K562 (cell line): ENCODE measurements around the gene ARHGEF6. TPM values are rescaled to one million over a fixed set of nuclear protein-coding genes. Genes with fewer than 3 reads are reported as not detected.

Experiments
- ATAC-seq: fragments of 200-7000 bp; cut with Tn5 transposase; 3 replicates; pipeline ENCODE4 v1.9.1; 2020; ENCODE audit warnings: moderate library complexity
- BruUV-seq: library from RNA; stranded (reverse); fragments of 400-500 nt; replicated peaks from 2 replicates; lab custom pipeline; 2021; lab: Mats Ljungman, UMichigan
- CTCF ChIA-PET: fragments of 300-600 bp; formaldehyde crosslinking; extraction: SDS; loops from one replicate; lab custom pipeline; 2021; ENCODE audit warnings: low intra/inter-chr PET ratio; lab: Yijun Ruan, JAX
- POLR2A ChIA-PET: fragments of 300-600, 350-650 bp; sonication (Branson Sonifier 250); formaldehyde crosslinking; extraction: SDS; loops from one replicate; lab custom pipeline; 2021; ENCODE audit warnings: antibody characterized with exemption, inconsistent platforms; lab: Yijun Ruan, JAX
- DNase-seq, 4 experiments: peaks; one replicate each; pipeline versions ENCODE4 v3.0.0 to v3.0.0-alpha.2; 2011 to 2018; ENCODE audit warnings: low spot score in 3 of 4, mixed read lengths in 3 of 4; ENCODE audit errors: extremely low read depth in 1 of 4
- FAIRE-seq: peaks from 2 replicates; lab custom pipeline; 2011; peaks lifted over from hg19 to GRCh38; lab: Jason Lieb, UNC
- H2AFZ ChIP-seq: 2 replicates; pipeline ENCODE4 v1.6.0; 2011; ENCODE audit warnings: low read depth, low read length, control low read depth, inconsistent platforms
- H3K27ac ChIP-seq: fragments of 200-600 bp; 3 replicates; pipeline ENCODE4 v1.8.0; 2011; ENCODE audit warnings: low read depth, mild to moderate bottlenecking, control low read depth, inconsistent platforms, low read length, moderate library complexity, mixed read lengths; ENCODE audit errors: extremely low read depth
- H3K27me3 ChIP-seq, 2 experiments: fragments of 300-600 bp in 1 of 2; 2 replicates in 1 of 2; 3 replicates in 1 of 2; pipeline versions ENCODE4 v1.6.0 to v1.8.0; 2011; ENCODE audit warnings: inconsistent platforms in 2 of 2, low read length in 2 of 2, mild to moderate bottlenecking in 1 of 2, mixed read lengths in 1 of 2, moderate library complexity in 1 of 2; ENCODE audit not compliant: control insufficient read depth in 2 of 2, insufficient read depth in 2 of 2
- H3K36me3 ChIP-seq: fragments of 300-600 bp; 3 replicates; pipeline ENCODE4 v1.8.0; 2011; ENCODE audit warnings: mild to moderate bottlenecking, low read length, inconsistent platforms; ENCODE audit not compliant: control insufficient read depth, insufficient read depth
- H3K4me1 ChIP-seq, 2 experiments: fragments of 200-600 bp in 1 of 2; replicated peaks in 1 of 2; 2 replicates in 1 of 2; 3 replicates in 1 of 2; pipeline versions ENCODE4 v1.5.1 to v1.8.0; 2011; ENCODE audit warnings: inconsistent platforms in 2 of 2, low read length in 2 of 2, mild to moderate bottlenecking in 1 of 2, mixed read lengths in 1 of 2, moderate library complexity in 1 of 2; ENCODE audit not compliant: control insufficient read depth in 2 of 2, insufficient read depth in 2 of 2
- H3K4me2 ChIP-seq: 2 replicates; pipeline ENCODE4 v1.6.1; 2011; ENCODE audit warnings: low read length, control low read depth, inconsistent platforms, mixed read lengths; ENCODE audit not compliant: insufficient read depth
- H3K4me3 ChIP-seq: fragments of 200-600 bp; sonication (generic), shearing (Covaris generic); 2 replicates; pipeline ENCODE4 v1.5.1; 2016; ENCODE audit warnings: control low read depth, inconsistent platforms
- H3K79me2 ChIP-seq: fragments of 200-600 bp; 3 replicates; pipeline ENCODE4 v1.8.0; 2011; ENCODE audit warnings: low read length, inconsistent platforms; ENCODE audit not compliant: control insufficient read depth, insufficient read depth
- H3K9ac ChIP-seq, 2 experiments: 2 replicates each; pipeline versions ENCODE4 v1.6.0 to v1.6.1; 2011; ENCODE audit warnings: low read depth in 2 of 2, low read length in 2 of 2, control low read depth in 1 of 2, inconsistent platforms in 1 of 2, mild to moderate bottlenecking in 1 of 2, mixed read lengths in 1 of 2; ENCODE audit not compliant: insufficient read depth in 1 of 2
- H3K9me1 ChIP-seq: one replicate; pipeline ENCODE4 v1.6.0; 2011; ENCODE audit warnings: inconsistent platforms, mild to moderate bottlenecking, low read length, moderate library complexity; ENCODE audit not compliant: control insufficient read depth, insufficient read depth
- H3K9me3 ChIP-seq: replicated peaks from 2 replicates; pipeline ENCODE4 v1.5.1; 2011; ENCODE audit warnings: low read depth, low read length, inconsistent platforms; ENCODE audit not compliant: control insufficient read depth, insufficient read depth
- H4K20me1 ChIP-seq: replicated peaks from 2 replicates; pipeline ENCODE4 v1.6.1; 2011; ENCODE audit warnings: low read length, inconsistent platforms, mixed read lengths; ENCODE audit not compliant: control insufficient read depth, insufficient read depth
- BRCA1 ChIP-seq, 2 experiments: fragments of 450-650 bp in 1 of 2; sonication (generic) in 1 of 2; formaldehyde crosslinking in 1 of 2; IDR thresholded peaks; 2 replicates each; pipeline versions ENCODE4 v1.5.0 to v1.6.1; 2017 to 2020; ENCODE audit warnings: mild to moderate bottlenecking in 1 of 2, missing genetic modification reagents in 1 of 2
- CBX1 ChIP-seq: sonication (generic); IDR thresholded peaks from 2 replicates; pipeline ENCODE4 v1.6.1; 2016; ENCODE audit warnings: antibody characterized with exemption, low read depth, mild to moderate bottlenecking
- EGR1 ChIP-seq: fragments of 450-650 bp; conservative IDR thresholded peaks from 2 replicates; pipeline ENCODE4 v1.6.1; 2017; ENCODE audit warnings: mild to moderate bottlenecking
- MAFF ChIP-seq: IDR thresholded peaks from 2 replicates; pipeline ENCODE4 v1.6.1; 2012; ENCODE audit warnings: low read length, improper control_type of control experiment
- PCBP2 ChIP-seq: fragments of 200-400 bp; formaldehyde crosslinking; IDR thresholded peaks from 2 replicates; pipeline ENCODE4 v1.6.1; 2018; ENCODE audit warnings: low read length, low read depth, mild to moderate bottlenecking, moderate library complexity; ENCODE audit not compliant: poor library complexity, severe bottlenecking
- TCF7L2 ChIP-seq: fragments of 150-350 bp; IDR thresholded peaks from 2 replicates; pipeline ENCODE4 v1.6.1; 2016; ENCODE audit warnings: low read depth, mild to moderate bottlenecking, low read length, moderate library complexity
- WGBS: fragments of 100-300 bp; shearing (Covaris generic); methylation state at CpG from one replicate; pipeline ENCODE4 v1.1.6; 2016; ENCODE audit warnings: low coverage, mixed read lengths; ENCODE audit not compliant: insufficient coverage; ENCODE audit errors: missing lambda C conversion rate; 5-methylcytosine and 5-hydroxymethylcytosine counted together
- in situ Hi-C: fragments of 300-500 bp; cut with MboI; formaldehyde crosslinking; loops from 4 replicates; pipeline ENCODE4 v1.15.0; 2018; ENCODE audit warnings: inconsistent platforms, mixed read lengths
- intact Hi-C: fragments of 100-400 bp; cut with micrococcal nuclease; formaldehyde crosslinking; loops from 2 replicates; pipeline ENCODE4 v1.14.2; 2022
- polyA plus RNA-seq, 8 experiments: library from polyadenylated mRNA; depleted of rRNA in 4 of 8; stranded (reverse) in 5 of 8; unstranded in 3 of 8; fragments of >200 nt; fragmentation: Nextera tagmentation in 2 of 8; fragmentation: Illumina TruSeq in 1 of 8; extraction: Ambion mirVana in 2 of 8; extraction: Trizol in 1 of 8; gene quantifications; 2 replicates each; pipeline versions ENCODE4 v1.2.1 to v1.2.3, GENCODE V29; 2011 to 2014; ENCODE audit warnings: inconsistent platforms in 1 of 8, missing spikeins in 1 of 8
- total RNA-seq, 7 experiments: library from RNA; depleted of rRNA in 6 of 7; stranded (reverse); fragments of >200 nt in 6 of 7; fragmentation: Illumina TruSeq in 2 of 7; extraction: Trizol in 2 of 7; gene quantifications; 2 replicates each; pipeline versions ENCODE4 v1.2.1 to v1.2.3, GENCODE V29; 2011 to 2021; ENCODE audit warnings: low replicate concordance in 1 of 7
- TF ChIP-seq, protein P1 (sequence below): sonication (generic); formaldehyde crosslinking; IDR thresholded peaks from 2 replicates; pipeline ENCODE4 v1.8.1; 2023; ENCODE audit warnings: mild to moderate bottlenecking, missing genetic modification reagents
- TF ChIP-seq, protein P2 (sequence below): fragments of 450-650 bp; IDR thresholded peaks from one replicate; pipeline ENCODE4 v1.6.1; 2018; ENCODE audit warnings: mild to moderate bottlenecking, moderate library complexity; ENCODE audit not compliant: partially characterized antibody
- TF ChIP-seq, protein P3 (sequence below): fragments of 250-450 bp; sonication (Bioruptor Pico); IDR thresholded peaks from 2 replicates; pipeline ENCODE4 v1.5.0; 2020; ENCODE audit warnings: mild to moderate bottlenecking, borderline replicate concordance
- TF ChIP-seq, protein P4 (sequence below): sonication (generic); formaldehyde crosslinking; IDR thresholded peaks from 2 replicates; pipeline ENCODE4 v1.8.1; 2023; ENCODE audit warnings: mild to moderate bottlenecking, missing genetic modification reagents, moderate library complexity

ARHGEF6 gene
- total and polyA plus RNA-seq, 9 of the 15 experiments (the other 6 are each of a cell fraction or from before 2014, with no cell fraction given), result 2.9 to 22.1 (median 13.3) TPM

DNA sequence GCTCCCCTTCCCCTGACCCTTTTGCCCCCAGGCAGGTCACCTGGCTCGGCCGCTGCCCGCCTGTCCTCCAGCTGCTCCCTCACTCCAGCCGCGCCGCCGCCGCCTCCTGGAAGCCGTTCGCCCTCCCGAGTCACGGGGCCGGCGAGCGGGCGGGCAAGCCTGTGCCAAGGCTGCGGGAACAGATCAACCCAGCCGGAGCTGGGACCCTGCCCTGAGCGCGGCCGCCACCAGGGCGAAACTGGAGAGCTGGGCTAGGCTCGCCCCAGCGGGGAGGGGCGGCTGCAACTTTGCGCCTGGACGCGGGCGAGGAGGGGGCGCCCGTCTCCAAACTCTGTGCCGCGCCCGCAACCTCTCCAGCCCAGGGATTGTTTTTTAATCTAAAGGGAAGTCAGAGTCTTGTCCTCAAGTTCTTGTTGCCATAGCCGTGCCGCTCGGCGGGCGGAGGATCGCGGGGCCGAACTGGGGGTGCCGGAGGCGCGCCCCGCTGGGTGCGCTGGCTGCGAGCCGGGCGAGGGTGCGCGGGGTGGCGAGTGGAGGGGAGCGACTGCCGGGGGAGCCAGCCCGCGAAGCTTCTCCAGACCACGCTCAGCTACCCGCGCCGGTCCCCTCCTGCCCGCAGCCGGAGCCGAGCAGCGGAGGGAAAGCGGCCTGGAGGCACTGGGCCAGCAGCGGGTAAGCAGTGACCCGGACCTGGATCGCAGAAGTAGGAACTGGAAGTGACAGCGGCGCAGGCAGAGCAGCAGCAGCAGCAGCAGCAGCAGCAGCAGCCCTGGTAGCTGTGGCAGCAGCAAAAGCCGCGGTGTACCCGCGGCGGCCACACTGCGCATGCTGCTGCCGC is 13.4 kb downstream of the ARHGEF6 start:
- Histone ChIP-seq H3K4me1 (peaks cover 16 to 19% of the 10 kb centered on the region in 2 experiments), H3K27ac (peak overlapping the region; percentile 82), H2AFZ (peak overlapping the region; percentile 89), H3K27me3 (no peaks in the 10 kb centered on the region), H3K36me3 (no peaks in the 10 kb centered on the region; the same call in 2 of the 3 replicates), H4K20me1 (no peaks in the 10 kb centered on the region), H3K79me2 (peaks cover 10% of the 10 kb centered on the region; the same call in 1 of the 3 replicates), H3K9me3 (no peaks in the 10 kb centered on the region; the same call in 1 of the 2 replicates), H3K4me2 (peak overlapping the region; percentile 75), H3K4me3 (peak overlapping the region; percentile 68), H3K9me1 (no peaks in the 10 kb centered on the region), H3K9ac (peak overlapping the region; percentile 73 to 93)
- BruUV-seq, result TSS peak; percentile 69
- peak; percentile 90 for ATAC-seq
- POLR2A ChIA-PET, result interaction anchor here (0.6 to 4.0 kb wide), 8 partner anchors 11 to 559 kb away, joined by 3 to 14 read pairs (median 4); partner anchors contain the start of gene RBMX
- no peak for FAIRE-seq
- CTCF ChIA-PET, result no interaction called here
- intact Hi-C loops, result loop anchor here (2.0 to 5.0 kb wide), 4 partner anchors 19 to 157 kb away; no protein-coding TSS in a partner anchor
- DNase-seq, result peak; percentile 66 to 76 (median 69)
- under 1% methylated on average over 21 of the region's 78 CpGs for WGBS
- in situ Hi-C loops, result no loop called here
- TF ChIP-seq, protein P1, sequence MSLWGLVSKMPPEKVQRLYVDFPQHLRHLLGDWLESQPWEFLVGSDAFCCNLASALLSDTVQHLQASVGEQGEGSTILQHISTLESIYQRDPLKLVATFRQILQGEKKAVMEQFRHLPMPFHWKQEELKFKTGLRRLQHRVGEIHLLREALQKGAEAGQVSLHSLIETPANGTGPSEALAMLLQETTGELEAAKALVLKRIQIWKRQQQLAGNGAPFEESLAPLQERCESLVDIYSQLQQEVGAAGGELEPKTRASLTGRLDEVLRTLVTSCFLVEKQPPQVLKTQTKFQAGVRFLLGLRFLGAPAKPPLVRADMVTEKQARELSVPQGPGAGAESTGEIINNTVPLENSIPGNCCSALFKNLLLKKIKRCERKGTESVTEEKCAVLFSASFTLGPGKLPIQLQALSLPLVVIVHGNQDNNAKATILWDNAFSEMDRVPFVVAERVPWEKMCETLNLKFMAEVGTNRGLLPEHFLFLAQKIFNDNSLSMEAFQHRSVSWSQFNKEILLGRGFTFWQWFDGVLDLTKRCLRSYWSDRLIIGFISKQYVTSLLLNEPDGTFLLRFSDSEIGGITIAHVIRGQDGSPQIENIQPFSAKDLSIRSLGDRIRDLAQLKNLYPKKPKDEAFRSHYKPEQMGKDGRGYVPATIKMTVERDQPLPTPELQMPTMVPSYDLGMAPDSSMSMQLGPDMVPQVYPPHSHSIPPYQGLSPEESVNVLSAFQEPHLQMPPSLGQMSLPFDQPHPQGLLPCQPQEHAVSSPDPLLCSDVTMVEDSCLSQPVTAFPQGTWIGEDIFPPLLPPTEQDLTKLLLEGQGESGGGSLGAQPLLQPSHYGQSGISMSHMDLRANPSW (CRISPR knock-in tag), result no peak
- peak; percentile 47; the same call in 1 of the 2 replicates for TF ChIP-seq CBX1
- TF ChIP-seq PCBP2, result no peak
- TF ChIP-seq BRCA1 (IDR thresholded peaks at IDR 0.05), result no peak
- TF ChIP-seq BRCA1 (CRISPR knock-in tag; IDR thresholded peaks at IDR 0.05), result no peak
- TF ChIP-seq TCF7L2, result no peak
- TF ChIP-seq, protein P2, sequence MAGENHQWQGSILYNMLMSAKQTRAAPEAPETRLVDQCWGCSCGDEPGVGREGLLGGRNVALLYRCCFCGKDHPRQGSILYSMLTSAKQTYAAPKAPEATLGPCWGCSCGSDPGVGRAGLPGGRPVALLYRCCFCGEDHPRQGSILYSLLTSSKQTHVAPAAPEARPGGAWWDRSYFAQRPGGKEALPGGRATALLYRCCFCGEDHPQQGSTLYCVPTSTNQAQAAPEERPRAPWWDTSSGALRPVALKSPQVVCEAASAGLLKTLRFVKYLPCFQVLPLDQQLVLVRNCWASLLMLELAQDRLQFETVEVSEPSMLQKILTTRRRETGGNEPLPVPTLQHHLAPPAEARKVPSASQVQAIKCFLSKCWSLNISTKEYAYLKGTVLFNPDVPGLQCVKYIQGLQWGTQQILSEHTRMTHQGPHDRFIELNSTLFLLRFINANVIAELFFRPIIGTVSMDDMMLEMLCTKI, result no peak
- TF ChIP-seq, protein P3, sequence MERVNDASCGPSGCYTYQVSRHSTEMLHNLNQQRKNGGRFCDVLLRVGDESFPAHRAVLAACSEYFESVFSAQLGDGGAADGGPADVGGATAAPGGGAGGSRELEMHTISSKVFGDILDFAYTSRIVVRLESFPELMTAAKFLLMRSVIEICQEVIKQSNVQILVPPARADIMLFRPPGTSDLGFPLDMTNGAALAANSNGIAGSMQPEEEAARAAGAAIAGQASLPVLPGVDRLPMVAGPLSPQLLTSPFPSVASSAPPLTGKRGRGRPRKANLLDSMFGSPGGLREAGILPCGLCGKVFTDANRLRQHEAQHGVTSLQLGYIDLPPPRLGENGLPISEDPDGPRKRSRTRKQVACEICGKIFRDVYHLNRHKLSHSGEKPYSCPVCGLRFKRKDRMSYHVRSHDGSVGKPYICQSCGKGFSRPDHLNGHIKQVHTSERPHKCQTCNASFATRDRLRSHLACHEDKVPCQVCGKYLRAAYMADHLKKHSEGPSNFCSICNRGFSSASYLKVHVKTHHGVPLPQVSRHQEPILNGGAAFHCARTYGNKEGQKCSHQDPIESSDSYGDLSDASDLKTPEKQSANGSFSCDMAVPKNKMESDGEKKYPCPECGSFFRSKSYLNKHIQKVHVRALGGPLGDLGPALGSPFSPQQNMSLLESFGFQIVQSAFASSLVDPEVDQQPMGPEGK (CRISPR knock-in tag), result no peak
- TF ChIP-seq MAFF, result no peak
- TF ChIP-seq EGR1, result no peak
- TF ChIP-seq, protein P4, sequence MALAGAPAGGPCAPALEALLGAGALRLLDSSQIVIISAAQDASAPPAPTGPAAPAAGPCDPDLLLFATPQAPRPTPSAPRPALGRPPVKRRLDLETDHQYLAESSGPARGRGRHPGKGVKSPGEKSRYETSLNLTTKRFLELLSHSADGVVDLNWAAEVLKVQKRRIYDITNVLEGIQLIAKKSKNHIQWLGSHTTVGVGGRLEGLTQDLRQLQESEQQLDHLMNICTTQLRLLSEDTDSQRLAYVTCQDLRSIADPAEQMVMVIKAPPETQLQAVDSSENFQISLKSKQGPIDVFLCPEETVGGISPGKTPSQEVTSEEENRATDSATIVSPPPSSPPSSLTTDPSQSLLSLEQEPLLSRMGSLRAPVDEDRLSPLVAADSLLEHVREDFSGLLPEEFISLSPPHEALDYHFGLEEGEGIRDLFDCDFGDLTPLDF (CRISPR knock-in tag), result 0 out of 2 replicates have a peak, but pooled peaks have one; percentile 33
